ENCODE measurements around the gene SLC13A5.

SLC13A5 gene

GRCh38 chr17:6651919-6652452 is 61.2 kb downstream of the SLC13A5 start (continued):
- TF ChIP-seq PRDM2 (tag by site-specific recombination; IDR thresholded peaks at IDR 0.05; ENCODE audit: borderline replicate concordance) (no peak), ZNF133 (tag by site-specific recombination; IDR thresholded peaks at IDR 0.05) (peak; percentile 23; the same call in 1 of the 2 replicates), ZBTB21 (tag by site-specific recombination; IDR thresholded peaks at IDR 0.05) (0 out of 2 replicates have a peak, but pooled peaks have one; percentile 9), ZNF600 (tag by site-specific recombination; IDR thresholded peaks at IDR 0.05) (peak; percentile 48; the same call in 1 of the 2 replicates), ZNF544 (tag by site-specific recombination; IDR thresholded peaks at IDR 0.05) (no peak), ZBTB17 (tag by site-specific recombination; IDR thresholded peaks at IDR 0.05) (peak; percentile 22; the same call in 1 of the 2 replicates), KLF17 (tag by site-specific recombination; IDR thresholded peaks at IDR 0.05) (0 out of 2 replicates have a peak, but pooled peaks have one; percentile 46), ZNF37A (tag by site-specific recombination; IDR thresholded peaks at IDR 0.05) (no peak), BCL6B (tag by site-specific recombination; IDR thresholded peaks at IDR 0.05) (no peak), ZBTB7A (tag by site-specific recombination; IDR thresholded peaks at IDR 0.05; ENCODE audit: low read depth) (peak; percentile 56; the same call in 1 of the 2 replicates), ZXDB (tag by site-specific recombination; IDR thresholded peaks at IDR 0.05) (peak; percentile 73), ZNF211 (tag by site-specific recombination; IDR thresholded peaks at IDR 0.05; ENCODE audit: low read depth) (no peak), PRDM4 (tag by site-specific recombination; IDR thresholded peaks at IDR 0.05) (no peak), ZNF670 (tag by site-specific recombination; IDR thresholded peaks at IDR 0.05; ENCODE audit: low read depth) (no peak), ZNF76 (tag by site-specific recombination; IDR thresholded peaks at IDR 0.05; ENCODE audit: borderline replicate concordance, low read depth) (no peak), ZNF239 (tag by site-specific recombination; IDR thresholded peaks at IDR 0.05) (peak; percentile 27; the same call in 1 of the 2 replicates), ZNF223 (tag by site-specific recombination; IDR thresholded peaks at IDR 0.05) (no peak), ZNF155 (tag by site-specific recombination; IDR thresholded peaks at IDR 0.05) (no peak), ZNF704 (tag by site-specific recombination; IDR thresholded peaks at IDR 0.05) (no peak), SP7 (tag by site-specific recombination; IDR thresholded peaks at IDR 0.05) (peak; percentile 29), ZNF623 (tag by site-specific recombination; IDR thresholded peaks at IDR 0.05) (no peak), KLF7 (tag by site-specific recombination; IDR thresholded peaks at IDR 0.05; ENCODE audit: borderline replicate concordance) (no peak), ZBTB6 (tag by site-specific recombination; IDR thresholded peaks at IDR 0.05) (peak; percentile 61; the same call in 1 of the 2 replicates), ZNF423 (tag by site-specific recombination; IDR thresholded peaks at IDR 0.05) (peak; percentile 60; the same call in 1 of the 2 replicates), ZNF843 (tag by site-specific recombination; IDR thresholded peaks at IDR 0.05) (peak; percentile 64; the same call in 1 of the 2 replicates), ZNF433 (tag by site-specific recombination; IDR thresholded peaks at IDR 0.05; ENCODE audit: low read depth) (no peak), ZNF157 (tag by site-specific recombination; IDR thresholded peaks at IDR 0.05) (0 out of 2 replicates have a peak, but pooled peaks have one; percentile 25), OVOL3 (tag by site-specific recombination; IDR thresholded peaks at IDR 0.05) (0 out of 2 replicates have a peak, but pooled peaks have one; percentile 49)

Measured in HEK293 (cell line).